ENCODE data around the gene POLR2E.

POLR2E gene

DNA sequence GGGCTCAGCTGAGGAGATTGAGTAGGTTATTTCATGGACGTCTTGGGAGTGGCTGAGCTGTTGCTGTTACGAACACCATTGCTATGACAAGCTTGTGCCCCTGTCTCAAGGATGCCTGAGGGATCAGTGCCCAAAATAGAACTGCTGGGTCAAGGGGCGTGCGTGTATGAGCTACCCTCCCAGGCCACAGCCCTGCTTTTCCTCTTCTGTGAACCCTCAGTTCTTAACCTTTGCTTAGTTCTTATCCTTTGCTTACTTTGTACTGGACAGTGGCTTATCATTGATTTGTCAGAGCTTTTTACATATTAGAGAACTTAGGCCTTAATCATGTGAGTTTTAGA lies 19.2 kb downstream of the POLR2E start:
- no peak for DNase-seq

DNA sequence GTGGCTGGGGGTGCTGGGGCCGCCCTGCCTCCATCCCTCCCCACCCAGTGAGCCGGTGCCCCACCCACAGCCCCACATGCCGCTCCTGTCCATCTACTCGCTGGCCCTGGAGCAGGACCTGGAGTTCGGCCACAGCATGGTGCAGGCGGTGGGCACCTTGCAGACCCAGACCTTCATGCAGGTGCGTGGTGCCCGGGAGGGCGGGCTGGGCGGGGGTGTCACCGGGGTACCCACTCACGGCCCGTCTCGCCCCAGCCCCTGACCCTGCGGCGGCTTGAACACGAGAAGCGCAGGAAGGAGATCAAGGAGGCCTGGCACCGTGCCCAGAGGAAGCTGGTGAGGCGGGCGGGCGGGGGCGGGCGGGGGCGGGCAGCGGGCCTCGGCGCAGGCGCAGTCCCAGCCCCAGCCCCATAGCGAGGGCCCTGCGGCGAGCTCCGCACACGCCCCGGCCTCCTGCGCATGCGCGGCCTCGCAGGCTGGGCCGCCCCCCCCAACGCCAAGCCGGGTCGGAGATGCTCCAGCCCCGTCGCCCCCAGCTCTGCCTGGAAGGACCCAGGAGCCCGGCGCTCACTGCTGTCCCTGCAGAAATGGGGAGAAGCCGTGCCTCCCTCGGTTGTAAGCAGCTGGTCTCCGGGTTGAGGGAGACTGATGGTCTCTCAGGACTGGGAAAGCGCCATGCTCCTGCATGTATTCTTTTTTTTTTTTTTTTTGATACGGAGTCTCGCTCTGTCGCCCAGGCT lies 20.5 kb downstream of the POLR2E start:
- DNase-seq = peak; percentile 85

DNA sequence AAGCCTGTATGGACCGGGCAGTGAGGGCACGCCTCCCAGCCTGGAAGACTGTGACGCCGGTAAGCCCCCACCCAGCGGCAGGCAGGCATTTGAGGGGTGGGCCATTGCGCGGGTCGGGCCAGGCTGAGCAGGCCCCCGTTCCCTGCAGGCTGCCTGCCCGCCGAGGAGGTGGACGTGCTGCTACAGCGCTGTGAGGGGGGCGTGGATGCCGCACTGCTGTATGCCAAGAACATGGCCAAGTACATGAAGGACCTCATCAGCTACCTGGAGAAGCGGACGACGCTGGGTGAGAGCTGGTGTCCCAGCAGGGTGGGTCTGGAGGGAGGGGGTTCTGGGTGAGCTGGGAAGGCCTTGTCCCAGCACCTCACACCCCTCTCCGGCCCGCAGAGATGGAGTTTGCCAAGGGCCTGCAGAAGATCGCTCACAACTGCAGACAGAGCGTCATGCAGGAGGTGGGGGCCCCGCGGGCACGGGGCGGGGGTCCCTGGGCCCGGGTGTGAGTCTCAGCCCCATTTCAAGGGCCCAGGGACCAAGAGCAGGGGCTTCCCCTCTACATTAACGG lies 21.1 kb downstream of the POLR2E start:
- DNase-seq = no peak

DNA sequence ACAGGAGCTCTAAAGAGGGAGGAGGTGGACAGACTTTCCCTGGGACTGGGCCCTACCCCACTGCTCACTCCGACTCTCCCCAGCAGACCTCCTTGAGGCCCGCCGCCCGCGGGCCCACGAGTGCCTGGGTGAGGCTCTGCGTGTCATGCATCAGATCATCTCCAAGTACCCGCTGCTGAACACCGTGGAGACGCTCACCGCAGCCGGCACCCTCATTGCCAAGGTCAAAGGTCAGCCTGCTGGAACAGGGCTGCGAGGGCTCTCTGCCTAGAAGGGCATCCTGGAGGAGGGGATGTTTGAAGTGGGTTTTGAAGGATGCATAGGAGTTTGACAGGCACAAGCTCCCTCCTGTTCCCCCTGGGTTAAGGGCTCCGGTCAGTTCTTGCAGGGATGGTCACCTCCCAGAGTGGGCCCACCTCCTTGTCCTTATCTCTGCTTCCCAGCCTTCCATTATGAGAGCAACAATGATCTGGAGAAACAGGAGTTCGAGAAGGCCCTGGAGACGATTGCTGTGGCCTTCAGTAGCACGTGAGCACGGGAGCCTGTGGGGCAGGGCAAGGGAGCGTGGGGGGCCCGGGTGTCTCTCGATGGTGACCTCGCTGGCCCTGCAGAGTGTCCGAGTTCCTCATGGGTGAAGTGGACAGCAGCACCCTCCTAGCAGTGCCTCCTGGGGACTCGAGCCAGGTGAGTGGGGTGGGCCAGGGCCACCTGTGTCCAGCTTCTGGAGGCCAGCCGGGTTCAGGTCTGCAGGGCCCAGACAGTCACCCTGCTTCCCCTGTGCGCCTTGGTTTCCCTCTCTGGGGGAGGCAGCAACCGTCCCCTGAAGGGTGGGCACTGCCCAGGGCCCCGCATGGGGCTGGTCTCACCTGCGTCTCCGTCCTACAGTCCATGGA lies 21.9 kb downstream of the POLR2E start:
- no peak for DNase-seq

GRCh38 chr19:1072371-1073015 lies 22.7 kb downstream of the POLR2E start:
- no peak for DNase-seq

- DNase-seq = no peak
Measured at GRCh38 chr19:1070931-1071791, 24.0 kb downstream of the POLR2E start.

GRCh38 chr19:1070576-1070930 lies 24.6 kb downstream of the POLR2E start:
- DNase-seq = no peak

GRCh38 chr19:1069009-1069779 lies 26.0 kb downstream of the POLR2E start:
- DNase-seq = no peak

GRCh38 chr19:1068009-1069001 lies 26.9 kb downstream of the POLR2E start:
- no peak for DNase-seq

DNA sequence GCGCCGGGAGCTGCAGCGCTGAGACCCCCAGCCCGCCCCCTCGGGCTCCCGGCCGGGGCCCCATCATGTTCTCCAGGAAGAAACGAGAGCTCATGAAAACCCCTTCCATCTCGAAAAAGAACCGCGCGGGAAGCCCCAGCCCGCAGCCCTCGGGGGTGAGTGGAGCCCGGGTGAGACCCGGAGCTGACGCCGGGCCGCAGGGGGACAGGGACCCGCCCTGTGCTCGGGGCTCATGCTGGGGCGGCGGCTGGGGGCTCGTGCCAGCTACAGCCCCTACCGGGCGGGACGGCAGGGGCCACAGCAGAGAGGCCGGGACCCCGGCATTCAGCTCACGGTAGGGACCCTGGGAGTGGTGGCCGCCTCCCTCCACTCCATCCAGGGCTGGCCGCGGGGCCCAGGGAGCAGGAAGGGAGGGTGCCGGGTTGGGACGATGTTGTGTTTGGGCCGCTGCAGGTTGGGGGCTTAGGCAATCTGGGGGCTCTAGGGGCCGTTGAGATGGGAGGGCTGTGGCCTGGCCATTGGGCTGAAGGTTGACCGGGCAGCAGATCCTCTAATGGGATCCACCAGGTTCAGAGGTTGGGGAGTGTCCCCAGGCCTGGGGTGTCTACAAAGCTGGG lies 27.7 kb downstream of the POLR2E start:
- no peak for DNase-seq

GRCh38 chr19:1066748-1067340 lies 28.3 kb downstream of the POLR2E start, which contains the start of gene ARHGAP45:
Gene ARHGAP45 (plus strand): TSS chr19:1067167. CDS start chr19:1067406, 239 bp downstream.
- no peak for DNase-seq

- DNase-seq = no peak
Measured at GRCh38 chr19:1066251-1066747, 28.9 kb downstream of the POLR2E start.

DNA sequence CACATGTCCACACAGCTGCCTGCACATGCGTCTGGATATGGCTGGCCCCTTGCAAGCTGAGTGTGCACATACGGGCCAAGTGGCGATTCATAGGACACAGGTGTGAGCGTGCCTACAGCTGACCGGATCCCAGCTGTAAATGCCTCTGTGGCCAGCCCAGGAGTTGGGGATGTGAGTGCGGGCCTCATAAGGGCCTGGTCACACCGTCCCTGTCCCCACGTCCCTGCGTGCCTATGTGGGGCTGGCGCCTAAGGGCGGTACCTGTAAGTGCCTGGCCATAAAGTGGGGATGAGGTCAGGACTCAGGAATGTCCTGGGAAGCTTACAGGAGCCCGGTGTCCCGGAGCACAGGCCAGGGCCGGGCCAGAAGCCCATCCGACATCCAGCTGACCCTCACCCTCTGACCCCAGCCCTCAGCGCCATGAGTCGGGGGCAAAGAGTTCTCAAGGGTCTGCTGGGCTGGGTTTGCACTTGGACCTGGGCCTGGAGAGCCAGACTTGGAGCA lies 29.5 kb downstream of the POLR2E start:
- DNase-seq = no peak

- peak; percentile 38 for DNase-seq
Measured at GRCh38 chr19:1064661-1065605, 30.2 kb downstream of the POLR2E start.

DNA sequence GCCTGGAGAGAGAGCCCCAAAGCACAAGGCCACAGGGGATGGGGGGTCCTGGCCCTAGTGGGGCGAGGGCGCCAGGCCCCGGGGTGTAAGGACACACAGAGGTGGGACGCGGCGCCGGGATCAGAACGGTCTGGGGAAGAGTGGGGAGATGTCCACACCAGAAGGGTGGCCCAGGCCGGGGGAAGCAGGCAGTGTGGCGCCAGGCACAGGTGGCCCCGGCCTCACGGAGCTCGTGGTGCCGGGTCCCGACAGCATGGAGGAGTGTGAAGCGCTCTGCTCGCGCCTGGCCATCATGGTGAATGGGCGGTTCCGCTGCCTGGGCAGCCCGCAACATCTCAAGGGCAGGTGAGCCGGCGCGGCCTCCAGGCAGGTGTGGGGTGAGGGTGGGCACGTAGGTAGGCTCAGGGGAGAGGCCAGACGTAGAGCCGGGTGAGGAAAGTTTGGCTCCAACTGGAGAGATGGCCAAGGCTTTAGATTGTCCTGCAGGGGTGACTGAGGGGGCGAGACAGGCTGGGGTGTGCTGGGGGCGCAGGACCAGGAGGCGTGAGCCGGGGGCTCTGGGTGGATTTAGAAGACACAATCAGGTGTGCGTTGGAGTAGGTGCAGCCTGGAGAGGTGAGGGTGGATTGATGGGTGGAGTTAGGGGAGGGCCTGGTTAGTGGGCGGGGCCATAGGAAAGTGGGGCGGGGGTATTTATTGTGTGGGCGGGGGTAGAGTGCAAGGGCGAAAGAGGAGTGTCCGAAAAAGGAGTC lies 31.1 kb downstream of the POLR2E start:
- DNase-seq = peak; percentile 32

GRCh38 chr19:1063030-1063908 lies 31.9 kb downstream of the POLR2E start:
- DNase-seq = no peak

All from NCI-H146 (cell line).